Measurements from ENCODE around the gene HOXD9.

- TF ChIP-seq POLR2A (IDR thresholded peaks at IDR 0.05; ENCODE audit: low read depth, low read length) (no peak), GATA2 (IDR thresholded peaks at IDR 0.05; ENCODE audit: insufficient read depth, insufficient read length, low read depth, low read length) (no peak), CTCF (IDR thresholded peaks at IDR 0.05; ENCODE audit: extremely low read depth in 1 of 2, insufficient read depth in 1 of 2, low read depth in 1 of 2, low read length in 2 of 2) (no peak), MAX (IDR thresholded peaks at IDR 0.05; ENCODE audit: insufficient read depth, insufficient read length) (no peak), MYC (IDR thresholded peaks at IDR 0.05; ENCODE audit: low read depth, low read length) (no peak)
These were observed 21.2 kb upstream of the HOXD9 start for GRCh38 chr2:176101216-176101830.

Measured in endothelial cell of umbilical vein (primary cell).